IMR-90 (cell line): Measurements from ENCODE around the gene MCM6. TPM values are rescaled to one million over a fixed set of nuclear protein-coding genes. Genes with fewer than 3 reads are reported as not detected.

Source experiments
- ATAC-seq: fragments of 200-7000 bp; cut with Tn5 transposase; 2 replicates; pipeline ENCODE4 v1.9.1; 2020; ENCODE audit warnings: low read depth, mild to moderate bottlenecking, moderate library complexity
- BruUV-seq: library from RNA; stranded (reverse); fragments of 400-500 nt; replicated peaks from 2 replicates; lab custom pipeline; 2021; lab: Mats Ljungman, UMichigan
- CTCF ChIA-PET: fragments of 300-600 bp; formaldehyde crosslinking; extraction: SDS; loops from one replicate; lab custom pipeline; 2021; ENCODE audit warnings: antibody characterized with exemption; lab: Yijun Ruan, JAX
- POLR2A ChIA-PET: fragments of 300-600 bp; sonication (Branson Sonifier 250); formaldehyde crosslinking; loops from one replicate; lab custom pipeline; 2022; ENCODE audit warnings: antibody characterized with exemption; ENCODE audit not compliant: unreplicated experiment; lab: Charles Lee
- DNase-seq: peaks from one replicate; pipeline ENCODE4 v3.0.0; 2013
- H2AFZ ChIP-seq: replicated peaks from 2 replicates; pipeline ENCODE3; 2013; ENCODE audit warnings: low read length, mild to moderate bottlenecking; ENCODE audit not compliant: poor library complexity
- H2AK5ac ChIP-seq: 2 replicates; pipeline ENCODE4 v1.6.1; 2013; ENCODE audit warnings: low read depth, low read length, inconsistent platforms
- H2AK9ac ChIP-seq: replicated peaks from 2 replicates; pipeline ENCODE3; 2013; ENCODE audit warnings: mild to moderate bottlenecking, low read depth, low read length, moderate library complexity; ENCODE audit not compliant: poor library complexity
- H2BK120ac ChIP-seq: 2 replicates; pipeline ENCODE4 v1.6.1; 2013; ENCODE audit warnings: low read depth, low read length, inconsistent platforms
- H2BK15ac ChIP-seq: 3 replicates; pipeline ENCODE4 v1.6.1; 2013; ENCODE audit warnings: low read depth, low read length, inconsistent platforms
- H2BK20ac ChIP-seq: 2 replicates; pipeline ENCODE4 v1.6.1; 2013; ENCODE audit warnings: low read depth, mild to moderate bottlenecking, inconsistent platforms, low read length, moderate library complexity
- H2BK5ac ChIP-seq: 2 replicates; pipeline ENCODE4 v1.6.1; 2013; ENCODE audit warnings: mild to moderate bottlenecking, low read depth, low read length, inconsistent platforms; ENCODE audit not compliant: poor library complexity, severe bottlenecking
- H3K14ac ChIP-seq: replicated peaks from 2 replicates; pipeline ENCODE4 v1.6.1; 2013; ENCODE audit warnings: low read depth, low read length, inconsistent platforms
- H3K18ac ChIP-seq: 2 replicates; pipeline ENCODE4 v1.6.1; 2013; ENCODE audit warnings: low read depth, low read length, control low read depth
- H3K23ac ChIP-seq: 2 replicates; pipeline ENCODE4 v1.6.1; 2013; ENCODE audit warnings: low read depth, low read length, inconsistent platforms
- H3K27ac ChIP-seq: 2 replicates; pipeline ENCODE4 v1.5.1; 2013; ENCODE audit warnings: mild to moderate bottlenecking, control low read depth, low read length; ENCODE audit not compliant: insufficient read depth
- H3K27me3 ChIP-seq: 2 replicates; pipeline ENCODE4 v1.6.1; 2013; ENCODE audit warnings: low read length; ENCODE audit not compliant: control insufficient read depth, insufficient read depth
- H3K36me3 ChIP-seq: 2 replicates; pipeline ENCODE4 v1.6.1; 2013; ENCODE audit warnings: low read length, mixed read lengths; ENCODE audit not compliant: control insufficient read depth, insufficient read depth
- H3K4ac ChIP-seq: 2 replicates; pipeline ENCODE4 v1.6.1; 2013; ENCODE audit warnings: low read depth, low read length, inconsistent platforms
- H3K4me1 ChIP-seq: 2 replicates; pipeline ENCODE4 v1.6.1; 2013; ENCODE audit warnings: low read length, mixed read lengths; ENCODE audit not compliant: control insufficient read depth, insufficient read depth
- H3K4me2 ChIP-seq: 2 replicates; pipeline ENCODE4 v1.6.1; 2013; ENCODE audit warnings: low read depth, mild to moderate bottlenecking, control low read depth, low read length, moderate library complexity
- H3K4me3 ChIP-seq: 2 replicates; pipeline ENCODE4 v1.5.1; 2013; ENCODE audit warnings: low read depth, mild to moderate bottlenecking, control low read depth, low read length, moderate library complexity; ENCODE audit not compliant: insufficient read depth
- H3K56ac ChIP-seq: 2 replicates; pipeline ENCODE4 v1.6.1; 2013; ENCODE audit warnings: low read length, inconsistent platforms; ENCODE audit not compliant: insufficient read depth; ENCODE audit errors: extremely low read depth
- H3K79me1 ChIP-seq, 2 experiments: 2 replicates each; pipeline ENCODE4 v1.6.1; 2013; ENCODE audit warnings: low read length in 2 of 2, inconsistent platforms in 1 of 2, low read depth in 1 of 2
- H3K9ac ChIP-seq: 2 replicates; pipeline ENCODE4 v1.6.1; 2013; ENCODE audit warnings: low read depth, low read length, control low read depth
- H3K9me1 ChIP-seq: 2 replicates; pipeline ENCODE4 v1.6.1; 2013; ENCODE audit warnings: low read length, inconsistent platforms; ENCODE audit not compliant: insufficient read depth
- H3K9me3 ChIP-seq: 2 replicates; pipeline ENCODE4 v1.6.1; 2013; ENCODE audit warnings: low read length; ENCODE audit not compliant: control insufficient read depth, insufficient read depth
- H4K20me1 ChIP-seq: 2 replicates; pipeline ENCODE4 v1.6.1; 2013; ENCODE audit warnings: low read length, inconsistent platforms; ENCODE audit not compliant: insufficient read depth
- H4K5ac ChIP-seq: 2 replicates; pipeline ENCODE4 v1.6.1; 2013; ENCODE audit warnings: mild to moderate bottlenecking, low read depth, low read length, control low read depth
- H4K8ac ChIP-seq, 2 experiments: 2 replicates each; pipeline ENCODE4 v1.6.1; 2013; ENCODE audit warnings: low read depth in 2 of 2, low read length in 2 of 2, control low read depth in 1 of 2, inconsistent platforms in 1 of 2
- H4K91ac ChIP-seq: 2 replicates; pipeline ENCODE4 v1.6.1; 2013; ENCODE audit warnings: low read depth, low read length, inconsistent platforms; ENCODE audit not compliant: insufficient read depth
- MAZ ChIP-seq: IDR thresholded peaks from 2 replicates; pipeline ENCODE4 v1.6.1; 2012; ENCODE audit warnings: low read depth, mild to moderate bottlenecking, low read length, improper control_type of control experiment, moderate library complexity, borderline replicate concordance
- dilution Hi-C: fragments of 300-500 bp; cut with HindIII; formaldehyde crosslinking; loops from one replicate; pipeline ENCODE4 v1.14.3; 2018; ENCODE audit warnings: low sequenced_read_pairs; ENCODE audit not compliant: unreplicated experiment
- in situ Hi-C: fragments of 300-500 bp; cut with MboI; formaldehyde crosslinking; loops from 3 replicates; pipeline ENCODE4 v1.14.3; 2019; ENCODE audit warnings: low sequenced_read_pairs, inconsistent platforms, mixed read lengths
- intact Hi-C: fragments of 100-400 bp; cut with micrococcal nuclease; formaldehyde crosslinking; loops from 2 replicates; pipeline ENCODE4 v1.10.0; 2022
- polyA plus RNA-seq, 3 experiments: library from polyadenylated mRNA; depleted of rRNA; stranded (reverse); fragments of >200 nt; gene quantifications; 2 replicates each; pipeline ENCODE4 v1.2.3, GENCODE V29; 2012; ENCODE audit warnings: low replicate concordance in 1 of 3
- total RNA-seq: library from RNA; depleted of rRNA; stranded (reverse); fragments of >200 nt; gene quantifications from 2 replicates; pipeline ENCODE4 v1.2.3, GENCODE V29; 2012

MCM6 gene
- total and polyA plus RNA-seq, 2 of the 4 experiments (the other 2 are of a cell fraction): 21.4 to 29.6 TPM

- no peaks in the 10 kb centered on the region for H3K9me1 ChIP-seq
- H3K79me1 ChIP-seq: no peaks in the 10 kb centered on the region
- CTCF ChIA-PET: no interaction called here
- in situ Hi-C loops: loop anchor here (25.0 kb wide), 1 partner anchor 1932 kb away; no protein-coding TSS in a partner anchor
- dilution Hi-C loops: no loop called here
- no peaks in the 10 kb centered on the region for H3K9me3 ChIP-seq
- no peak overlapping the region for H2BK15ac ChIP-seq
- no peak overlapping the region for H2AK9ac ChIP-seq
- no peaks in the 10 kb centered on the region for H3K27me3 ChIP-seq
- H2AFZ ChIP-seq: no peak overlapping the region
- BruUV-seq: no TSS peak
- H2BK120ac ChIP-seq: no peak overlapping the region
- no peak overlapping the region for H2BK20ac ChIP-seq
- no peak overlapping the region for H3K18ac ChIP-seq
- no peak overlapping the region for H3K14ac ChIP-seq
- no peak overlapping the region for H2BK5ac ChIP-seq
- H4K20me1 ChIP-seq: no peaks in the 10 kb centered on the region
- no peak for TF ChIP-seq MAZ
- ATAC-seq (no peak), DNase-seq (no peak)
- H3K56ac ChIP-seq: no peak overlapping the region
- peaks cover 5% of the 10 kb centered on the region for H3K36me3 ChIP-seq
- H2AK5ac ChIP-seq: no peak overlapping the region
- no peak overlapping the region for H3K23ac ChIP-seq
- intact Hi-C loops: loop anchor here (10.0 kb wide), 1 partner anchor 921 kb away; no protein-coding TSS in a partner anchor
- H3K27ac ChIP-seq: no peak overlapping the region
- H3K4me2 ChIP-seq: no peak overlapping the region
- H3K4me1 ChIP-seq: no peaks in the 10 kb centered on the region
- no peak overlapping the region for H3K4ac ChIP-seq
- H3K4me3 ChIP-seq: no peak overlapping the region
- H3K9ac ChIP-seq: no peak overlapping the region
- H4K8ac ChIP-seq: no peak overlapping the region
- POLR2A ChIA-PET: no interaction called here
- no peak overlapping the region for H4K91ac ChIP-seq
- no peak overlapping the region for H4K5ac ChIP-seq
These were observed 29.4 kb upstream of the MCM6 start for GRCh38 chr2:135905679-135906078.
